RWPE1 (cell line): ENCODE measurements around the gene IKZF4.
A peak's percentile ranks its signal among the peaks of the same experiment; 100 is the strongest.

Experiments used
- CTCF ChIA-PET: fragments of 350-600 bp; sonication (Branson Sonifier 250); formaldehyde crosslinking; extraction: SDS; loops from one replicate; lab custom pipeline; 2021; lab: Yijun Ruan, JAX
- POLR2A ChIA-PET: fragments of 400-600 bp; formaldehyde crosslinking; extraction: SDS; loops from one replicate; lab custom pipeline; 2020; ENCODE audit warnings: antibody characterized with exemption; ENCODE audit not compliant: low non-redundant PET; lab: Yijun Ruan, JAX
- DNase-seq: peaks from one replicate; pipeline ENCODE4 v3.0.0; 2012; ENCODE audit warnings: low spot score
- H3K27ac ChIP-seq: fragments of 450-650 bp; 2 replicates; pipeline ENCODE4 v1.5.1; 2017
- TF ChIP-seq, protein P1 (sequence below): fragments of 450-650 bp; conservative IDR thresholded peaks from 2 replicates; pipeline ENCODE4 v1.5.1; 2017; ENCODE audit warnings: low read depth, mild to moderate bottlenecking

IKZF4 gene

DNA sequence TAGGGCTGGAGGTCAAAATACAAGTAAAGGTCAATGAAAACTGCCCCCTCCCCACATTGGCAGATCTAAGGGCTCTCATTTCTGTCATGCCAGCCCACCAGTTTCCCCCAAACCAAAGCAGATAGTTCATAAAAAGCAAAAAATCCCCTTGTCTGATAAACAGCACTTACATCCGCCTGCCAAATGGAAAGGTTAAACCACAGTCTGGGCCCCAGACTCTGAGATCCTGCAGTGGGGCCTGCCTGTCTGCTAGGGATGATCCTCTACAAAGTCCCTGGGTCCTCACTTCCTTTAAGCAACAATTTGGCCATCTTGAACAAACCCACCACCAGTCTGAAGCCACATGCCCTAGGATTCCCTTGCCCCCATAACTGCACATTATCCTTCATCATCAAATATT lies 11.1 kb downstream of the IKZF4 start:
- TF ChIP-seq, protein P1, sequence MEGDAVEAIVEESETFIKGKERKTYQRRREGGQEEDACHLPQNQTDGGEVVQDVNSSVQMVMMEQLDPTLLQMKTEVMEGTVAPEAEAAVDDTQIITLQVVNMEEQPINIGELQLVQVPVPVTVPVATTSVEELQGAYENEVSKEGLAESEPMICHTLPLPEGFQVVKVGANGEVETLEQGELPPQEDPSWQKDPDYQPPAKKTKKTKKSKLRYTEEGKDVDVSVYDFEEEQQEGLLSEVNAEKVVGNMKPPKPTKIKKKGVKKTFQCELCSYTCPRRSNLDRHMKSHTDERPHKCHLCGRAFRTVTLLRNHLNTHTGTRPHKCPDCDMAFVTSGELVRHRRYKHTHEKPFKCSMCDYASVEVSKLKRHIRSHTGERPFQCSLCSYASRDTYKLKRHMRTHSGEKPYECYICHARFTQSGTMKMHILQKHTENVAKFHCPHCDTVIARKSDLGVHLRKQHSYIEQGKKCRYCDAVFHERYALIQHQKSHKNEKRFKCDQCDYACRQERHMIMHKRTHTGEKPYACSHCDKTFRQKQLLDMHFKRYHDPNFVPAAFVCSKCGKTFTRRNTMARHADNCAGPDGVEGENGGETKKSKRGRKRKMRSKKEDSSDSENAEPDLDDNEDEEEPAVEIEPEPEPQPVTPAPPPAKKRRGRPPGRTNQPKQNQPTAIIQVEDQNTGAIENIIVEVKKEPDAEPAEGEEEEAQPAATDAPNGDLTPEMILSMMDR = no peak
- no peak overlapping the region for H3K27ac ChIP-seq
- ChIA-PET CTCF (no interaction called here), POLR2A (no interaction called here)
- DNase-seq = no peak

DNA sequence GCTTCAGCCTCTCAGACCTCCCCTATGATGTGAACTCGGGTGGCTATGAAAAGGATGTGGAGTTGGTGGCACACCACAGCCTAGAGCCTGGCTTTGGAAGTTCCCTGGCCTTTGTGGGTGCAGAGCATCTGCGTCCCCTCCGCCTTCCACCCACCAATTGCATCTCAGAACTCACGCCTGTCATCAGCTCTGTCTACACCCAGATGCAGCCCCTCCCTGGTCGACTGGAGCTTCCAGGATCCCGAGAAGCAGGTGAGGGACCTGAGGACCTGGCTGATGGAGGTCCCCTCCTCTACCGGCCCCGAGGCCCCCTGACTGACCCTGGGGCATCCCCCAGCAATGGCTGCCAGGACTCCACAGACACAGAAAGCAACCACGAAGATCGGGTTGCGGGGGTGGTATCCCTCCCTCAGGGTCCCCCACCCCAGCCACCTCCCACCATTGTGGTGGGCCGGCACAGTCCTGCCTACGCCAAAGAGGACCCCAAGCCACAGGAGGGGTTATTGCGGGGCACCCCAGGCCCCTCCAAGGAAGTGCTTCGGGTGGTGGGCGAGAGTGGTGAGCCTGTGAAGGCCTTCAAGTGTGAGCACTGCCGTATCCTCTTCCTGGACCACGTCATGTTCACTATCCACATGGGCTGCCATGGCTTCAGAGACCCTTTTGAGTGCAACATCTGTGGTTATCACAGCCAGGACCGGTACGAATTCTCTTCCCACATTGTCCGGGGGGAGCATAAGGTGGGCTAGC lies 13.9 kb downstream of the IKZF4 start:
- CTCF ChIA-PET = no interaction called here
- H3K27ac ChIP-seq = no peak overlapping the region
- POLR2A ChIA-PET = interaction anchor here (0.6 kb wide), 1 partner anchor 141 kb away, joined by 4 read pairs; no protein-coding TSS in a partner anchor
- no peak for DNase-seq
- TF ChIP-seq, protein P1 = no peak

DNA sequence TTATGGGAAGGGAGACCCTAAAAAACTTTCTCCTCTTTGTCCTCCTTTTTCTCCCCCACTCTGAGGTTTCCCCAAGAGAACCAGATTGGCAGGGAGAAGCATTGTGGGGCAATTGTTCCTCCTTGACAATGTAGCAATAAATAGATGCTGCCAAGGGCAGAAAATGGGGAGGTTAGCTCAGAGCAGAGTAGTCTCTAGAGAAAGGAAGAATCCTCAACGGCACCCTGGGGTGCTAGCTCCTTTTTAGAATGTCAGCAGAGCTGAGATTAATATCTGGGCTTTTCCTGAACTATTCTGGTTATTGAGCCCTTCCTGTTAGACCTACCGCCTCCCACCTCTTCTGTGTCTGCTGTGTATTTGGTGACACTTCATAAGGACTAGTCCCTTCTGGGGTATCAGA lies 16.3 kb downstream of the IKZF4 start:
- no peak for DNase-seq
- ChIA-PET POLR2A (no interaction called here), CTCF (interaction anchor here (0.6 kb wide), 1 partner anchor 111 kb away, joined by 3 read pairs; no protein-coding TSS in a partner anchor)
- H3K27ac ChIP-seq = no peak overlapping the region
- TF ChIP-seq, protein P1 = no peak

- CTCF ChIA-PET = interaction anchor here (0.6 kb wide), 2 partner anchors 24 to 112 kb away, joined by 3 read pairs; no protein-coding TSS in a partner anchor
- H3K27ac ChIP-seq = no peak overlapping the region
These were observed 17.3 kb downstream of the IKZF4 start for GRCh38 chr12:56038022-56038655.

DNA sequence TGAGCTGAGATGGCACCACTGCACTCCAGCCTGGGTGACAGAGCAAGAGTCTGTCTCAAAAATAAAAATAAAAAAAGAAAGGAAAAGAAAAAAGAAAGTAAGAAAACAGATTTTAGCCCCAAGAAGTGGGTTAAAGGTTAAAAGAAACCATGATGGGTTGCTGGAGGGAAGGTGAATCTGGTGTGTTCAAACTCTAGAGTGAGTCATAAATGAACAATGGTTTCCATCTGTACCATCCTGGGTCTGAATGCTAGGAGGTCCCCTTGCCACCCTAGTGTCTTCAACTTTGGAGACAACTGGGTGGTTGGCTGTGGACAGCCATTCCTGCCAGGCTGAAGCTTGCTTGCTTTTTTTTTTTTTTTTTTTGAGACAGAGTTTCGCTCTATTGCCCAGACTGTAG lies 19.3 kb downstream of the IKZF4 start:
- POLR2A ChIA-PET = interaction anchor here (0.6 kb wide), 1 partner anchor 110 kb away, joined by 6 read pairs; no protein-coding TSS in a partner anchor
- CTCF ChIA-PET = no interaction called here
- H3K27ac ChIP-seq = peak overlapping the region; percentile 83; the same call in 1 of the 2 replicates
- DNase-seq = no peak
- TF ChIP-seq, protein P1 = no peak

More at GRCh38 chr12:56038022-56038655, 17.3 kb downstream of the IKZF4 start:
- DNase-seq = no peak
- POLR2A ChIA-PET = no interaction called here
- TF ChIP-seq, protein P1 = no peak

DNA sequence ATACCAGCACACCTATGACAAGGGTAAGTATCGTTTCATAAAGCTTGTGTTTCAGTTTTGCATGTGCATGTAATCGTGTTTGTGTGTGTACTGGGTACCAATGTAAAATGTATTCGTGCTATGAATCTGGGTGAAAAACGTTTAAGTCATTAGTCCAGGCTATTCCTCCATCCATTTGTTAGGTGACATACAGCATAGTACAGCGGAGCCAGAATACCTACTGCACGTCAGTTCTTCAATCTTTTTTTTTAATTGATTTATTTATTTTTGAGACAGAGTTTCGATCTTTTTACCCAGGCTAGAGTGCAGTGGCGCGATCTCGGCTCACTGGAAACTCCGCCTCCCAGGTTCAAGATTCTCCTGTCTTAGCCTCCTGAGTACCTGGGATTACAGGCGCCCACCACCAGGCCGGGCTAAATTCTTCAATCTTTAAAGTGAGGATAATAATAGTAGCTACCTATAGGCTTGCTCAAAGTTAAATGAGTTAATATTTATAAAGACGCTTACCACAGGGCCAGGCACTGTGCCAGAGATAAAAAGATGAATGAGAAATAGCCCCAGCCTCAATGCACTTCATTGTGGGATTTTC lies 20.2 kb downstream of the IKZF4 start:
- peak overlapping the region; percentile 83 for H3K27ac ChIP-seq
- ChIA-PET CTCF (interaction anchor here (0.9 to 1.0 kb wide), 2 partner anchors 12 to 45 kb away, joined by 3 to 4 read pairs; no protein-coding TSS in a partner anchor), POLR2A (no interaction called here)
- DNase-seq = no peak
- TF ChIP-seq, protein P1 = no peak
